ENCODE measurements around the gene VAMP1. TPM values are rescaled to one million over a fixed set of nuclear protein-coding genes. Genes with fewer than 3 reads are reported as not detected.
"Not testable (repeated sequence)": the region's sequence is repeated elsewhere in the genome, so short reads cannot be mapped to it uniquely, and the experiment has no call there.

The VAMP1 gene
- total RNA-seq, 1 donor from 2014 or later = 2.0 TPM

- DNase-seq (ENCODE audit: low read depth) = no peak
- TF ChIP-seq CTCF (conservative IDR thresholded peaks at IDR 0.05; ENCODE audit: low read depth, low read length) = peak; percentile 24
- peak overlapping the region; percentile 99 for H3K4me3 ChIP-seq (ENCODE audit: low read depth, low read length)
These were observed 23.8 kb upstream of the VAMP1 start for GRCh38 chr12:6494258-6494743.

- DNase-seq (ENCODE audit: low read depth) = peak; percentile 56
- peak within 1 kb of the TSS; percentile 99 for H3K4me3 ChIP-seq (ENCODE audit: low read depth, low read length)
- TF ChIP-seq CTCF (conservative IDR thresholded peaks at IDR 0.05; ENCODE audit: low read depth, low read length) = no peak
These were observed 23.2 kb upstream of the VAMP1 start, which contains the start of gene NCAPD2 for GRCh38 chr12:6493497-6494257. TSS of gene NCAPD2 (plus strand) at chr12:6494102. CDS start at chr12:6495099, 997 bp downstream.

- no peak for TF ChIP-seq CTCF (conservative IDR thresholded peaks at IDR 0.05; ENCODE audit: low read depth, low read length)
- peak; percentile 41 for DNase-seq (ENCODE audit: low read depth)
- peak within 1 kb of the TSS; percentile 99 for H3K4me3 ChIP-seq (ENCODE audit: low read depth, low read length)
These were observed 22.5 kb upstream of the VAMP1 start, which contains the start of gene MRPL51 for GRCh38 chr12:6492838-6493496. TSS of gene MRPL51 (minus strand) at chr12:6493262. CDS start at chr12:6493136, 126 bp downstream.

- not testable (repeated sequence) for DNase-seq (ENCODE audit: low read depth); H3K4me3 ChIP-seq (ENCODE audit: low read depth, low read length)
These were observed 20.2 kb upstream of the VAMP1 start for GRCh38 chr12:6490673-6491072.

GRCh38 chr12:6489449-6489848, 19.0 kb upstream of the VAMP1 start:
- DNase-seq (ENCODE audit: low read depth) = no peak
- no peak overlapping the region for H3K4me3 ChIP-seq (ENCODE audit: low read depth, low read length)
- TF ChIP-seq CTCF (conservative IDR thresholded peaks at IDR 0.05; ENCODE audit: low read depth, low read length) = no peak

GRCh38 chr12:6488240-6488639, 17.8 kb upstream of the VAMP1 start:
- H3K4me3 ChIP-seq (ENCODE audit: low read depth, low read length) = no peak overlapping the region
- no peak for TF ChIP-seq CTCF (conservative IDR thresholded peaks at IDR 0.05; ENCODE audit: low read depth, low read length)
- DNase-seq (ENCODE audit: low read depth) = no peak

GRCh38 chr12:6478416-6478815, 7.9 kb upstream of the VAMP1 start:
- H3K4me3 ChIP-seq (ENCODE audit: low read depth, low read length) = no peak overlapping the region
- DNase-seq (ENCODE audit: low read depth) = no peak
- no peak for TF ChIP-seq CTCF (conservative IDR thresholded peaks at IDR 0.05; ENCODE audit: low read depth, low read length)

GRCh38 chr12:6477601-6478377, 7.3 kb upstream of the VAMP1 start:
- not testable (repeated sequence) for DNase-seq (ENCODE audit: low read depth); H3K4me3 ChIP-seq (ENCODE audit: low read depth, low read length)

All from epithelial cell of proximal tubule (primary cell).